ENCODE results near the gene STXBP3.

STXBP3 gene

DNA sequence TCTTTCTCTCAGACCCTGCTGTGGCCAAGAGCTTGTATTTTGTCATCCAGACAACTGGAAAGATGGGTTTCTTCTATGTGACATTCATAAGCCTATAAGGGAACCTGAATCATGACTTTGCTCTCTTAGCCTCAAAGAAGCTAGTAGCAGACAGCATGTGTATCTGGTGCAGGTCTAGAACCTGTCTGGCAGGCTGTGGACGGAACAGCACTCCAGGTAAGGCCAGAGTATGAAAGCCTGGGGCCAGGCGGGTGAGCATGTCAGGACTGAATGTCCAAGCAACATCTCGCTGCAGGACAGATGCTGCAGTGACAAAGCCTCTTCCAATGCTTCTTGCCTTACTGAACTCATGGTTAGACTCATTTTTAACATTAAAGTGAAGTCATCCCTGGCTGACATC is 77.6 kb downstream of the STXBP3 start:
- H3K4me1 Mint-ChIP-seq (ENCODE audit: low read depth in 2 of 2) = no peaks in the 10 kb centered on the region
- H3K27me3 Mint-ChIP-seq = peaks cover 0 to 27% of the 10 kb centered on the region in 2 donors
- H3K36me3 Mint-ChIP-seq (ENCODE audit: insufficient read depth) = no peaks in the 10 kb centered on the region
- H3K27ac Mint-ChIP-seq = peak overlapping the region in 1 of 2 donors; percentile 44
- DNase-seq (no peak), ATAC-seq (replicated peaks) (no peak)
- H3K9me3 Mint-ChIP-seq = no peaks in the 10 kb centered on the region
- H3K4me3 Mint-ChIP-seq = no peak overlapping the region

DNA sequence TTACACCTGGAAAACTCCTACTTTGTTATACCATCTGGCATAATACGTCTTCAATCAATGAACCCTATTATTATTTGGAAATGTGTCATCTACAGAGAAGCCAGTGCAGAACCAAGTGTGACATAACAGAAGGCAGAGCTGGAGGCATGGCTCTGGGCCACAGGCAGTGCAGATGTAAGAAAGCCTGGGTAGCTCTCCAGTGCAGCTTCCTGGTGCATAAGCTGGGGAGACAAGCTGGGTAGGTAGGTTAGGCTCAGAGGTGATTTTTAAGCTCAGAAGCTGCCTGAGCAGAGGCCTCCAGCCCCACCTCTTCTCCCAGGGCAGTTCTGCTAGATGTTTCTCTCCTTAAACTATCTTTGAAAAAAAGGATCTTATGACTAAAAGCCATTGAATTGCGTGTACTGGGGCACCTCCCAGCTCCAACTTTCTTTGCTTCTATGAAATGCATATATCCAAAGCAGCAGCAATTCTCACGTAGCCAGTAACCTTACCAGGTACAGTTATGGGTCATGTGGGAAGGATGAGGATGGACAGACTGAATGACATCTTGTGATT is 79.7 kb downstream of the STXBP3 start:
- Mint-ChIP-seq H3K4me3 (no peak overlapping the region), H3K27me3 (peaks cover 0 to 19% of the 10 kb centered on the region in 2 donors), H3K4me1 (ENCODE audit: low read depth in 2 of 2) (no peaks in the 10 kb centered on the region), H3K9me3 (no peaks in the 10 kb centered on the region), H3K27ac (no peak overlapping the region), H3K36me3 (ENCODE audit: insufficient read depth) (no peaks in the 10 kb centered on the region)
- ATAC-seq (replicated peaks) = no peak
- DNase-seq = no peak

DNA sequence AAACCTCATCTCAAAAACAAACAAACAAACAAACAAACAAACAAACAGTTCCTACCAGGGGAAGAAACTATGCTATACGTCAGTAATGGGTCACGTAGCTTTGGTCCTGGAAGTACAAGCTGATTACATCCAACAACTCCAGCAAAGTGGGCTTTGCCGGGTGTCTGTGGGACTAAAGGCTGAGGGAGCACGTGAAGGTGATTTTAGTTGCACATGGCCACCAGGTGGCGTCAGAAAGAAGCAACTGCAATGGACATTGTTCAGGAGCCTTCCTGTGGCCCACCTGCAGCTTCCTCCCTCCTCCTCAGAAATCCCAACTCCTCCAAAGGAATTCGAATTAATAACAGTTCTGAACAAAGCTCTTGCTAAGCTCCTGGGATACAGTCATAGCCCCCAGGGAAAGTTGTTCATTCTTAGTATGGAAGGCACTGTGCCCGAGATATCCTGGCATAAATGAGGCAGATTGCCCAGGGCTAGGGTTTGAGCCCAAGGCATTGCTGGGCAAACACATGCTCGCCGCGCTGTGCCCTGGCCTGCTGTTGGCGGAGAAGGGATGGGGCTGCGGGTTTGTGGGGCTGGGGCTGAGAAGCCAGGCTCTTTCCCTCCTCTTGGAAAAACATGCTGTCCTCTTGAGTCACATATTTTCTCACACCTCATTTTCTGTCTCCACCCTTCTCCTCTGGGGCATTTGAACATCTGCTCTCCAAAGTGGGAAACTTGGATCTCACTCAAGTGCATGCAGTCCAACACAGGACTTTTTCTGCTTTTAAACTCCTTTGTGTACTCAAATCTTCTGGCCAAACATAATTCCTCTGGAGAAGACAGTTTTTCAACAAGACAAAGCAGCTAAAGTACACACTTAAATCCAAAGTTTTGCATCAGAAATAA is 81.8 kb downstream of the STXBP3 start:
- Mint-ChIP-seq H3K27me3 (peaks cover 0 to under 1% of the 10 kb centered on the region in 2 donors), H3K9me3 (no peaks in the 10 kb centered on the region), H3K27ac (no peak overlapping the region), H3K4me3 (no peak overlapping the region), H3K36me3 (ENCODE audit: insufficient read depth) (no peaks in the 10 kb centered on the region), H3K4me1 (ENCODE audit: low read depth in 2 of 2) (peaks cover 0 to 2% of the 10 kb centered on the region in 2 donors)
- DNase-seq (peak; percentile 62 to 67 (median 63)), ATAC-seq (replicated peaks) (peak; percentile 70)

- no peaks in the 10 kb centered on the region for H3K9me3 Mint-ChIP-seq
- DNase-seq (no peak), ATAC-seq (replicated peaks) (no peak)
- no peak overlapping the region for H3K27ac Mint-ChIP-seq
- no peaks in the 10 kb centered on the region for H3K27me3 Mint-ChIP-seq
- no peak overlapping the region for H3K4me3 Mint-ChIP-seq
- peaks cover 0 to 2% of the 10 kb centered on the region in 2 donors for H3K4me1 Mint-ChIP-seq (ENCODE audit: low read depth in 2 of 2)
- no peaks in the 10 kb centered on the region for H3K36me3 Mint-ChIP-seq (ENCODE audit: insufficient read depth)
Measured at GRCh38 chr1:108829498-108829916, 83.0 kb downstream of the STXBP3 start.

- Mint-ChIP-seq H3K9me3 (no peaks in the 10 kb centered on the region), H3K27me3 (no peaks in the 10 kb centered on the region), H3K27ac (no peak overlapping the region), H3K4me3 (no peak overlapping the region), H3K4me1 (ENCODE audit: low read depth in 2 of 2) (peaks cover 0 to 2% of the 10 kb centered on the region in 2 donors), H3K36me3 (ENCODE audit: insufficient read depth) (no peaks in the 10 kb centered on the region)
- DNase-seq (no peak), ATAC-seq (replicated peaks) (no peak)
Measured at GRCh38 chr1:108830119-108831008, 83.9 kb downstream of the STXBP3 start.

- Mint-ChIP-seq H3K4me3 (no peak overlapping the region), H3K4me1 (ENCODE audit: low read depth in 2 of 2) (peaks cover 0 to 2% of the 10 kb centered on the region in 2 donors), H3K9me3 (no peaks in the 10 kb centered on the region), H3K27ac (peak overlapping the region in 1 of 2 donors; percentile 77), H3K27me3 (peaks cover 5 to 8% of the 10 kb centered on the region in 2 donors), H3K36me3 (ENCODE audit: insufficient read depth) (no peaks in the 10 kb centered on the region)
- ATAC-seq (replicated peaks) (no peak), DNase-seq (no peak)
Measured at GRCh38 chr1:108831225-108831624, 84.8 kb downstream of the STXBP3 start.

DNA sequence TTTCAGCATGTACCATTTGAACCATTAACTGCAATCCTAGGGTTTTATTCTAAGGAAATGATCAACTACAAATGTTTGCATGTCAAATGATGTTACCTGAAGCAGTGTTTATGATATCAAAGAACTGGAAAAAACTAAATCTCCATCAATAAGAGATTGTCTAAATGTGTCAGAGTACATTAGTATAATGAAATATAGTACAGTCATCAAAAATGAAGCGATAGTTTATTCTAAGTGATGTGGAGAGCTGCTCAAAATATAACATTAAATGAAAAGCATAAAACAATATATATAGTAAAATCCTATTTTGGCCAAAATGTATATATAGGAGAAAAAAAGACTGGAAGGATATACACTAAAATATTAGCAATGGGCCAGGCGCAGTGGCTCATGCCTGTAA is 86.5 kb downstream of the STXBP3 start:
- H3K27ac Mint-ChIP-seq = no peak overlapping the region
- no peak overlapping the region for H3K4me3 Mint-ChIP-seq
- ATAC-seq (replicated peaks) = no peak
- H3K4me1 Mint-ChIP-seq (ENCODE audit: low read depth in 2 of 2) = peaks cover 0 to 2% of the 10 kb centered on the region in 2 donors
- H3K9me3 Mint-ChIP-seq = no peaks in the 10 kb centered on the region
- DNase-seq = no peak
- no peaks in the 10 kb centered on the region for H3K36me3 Mint-ChIP-seq (ENCODE audit: insufficient read depth)
- peaks cover 5 to 17% of the 10 kb centered on the region in 2 donors for H3K27me3 Mint-ChIP-seq

DNA sequence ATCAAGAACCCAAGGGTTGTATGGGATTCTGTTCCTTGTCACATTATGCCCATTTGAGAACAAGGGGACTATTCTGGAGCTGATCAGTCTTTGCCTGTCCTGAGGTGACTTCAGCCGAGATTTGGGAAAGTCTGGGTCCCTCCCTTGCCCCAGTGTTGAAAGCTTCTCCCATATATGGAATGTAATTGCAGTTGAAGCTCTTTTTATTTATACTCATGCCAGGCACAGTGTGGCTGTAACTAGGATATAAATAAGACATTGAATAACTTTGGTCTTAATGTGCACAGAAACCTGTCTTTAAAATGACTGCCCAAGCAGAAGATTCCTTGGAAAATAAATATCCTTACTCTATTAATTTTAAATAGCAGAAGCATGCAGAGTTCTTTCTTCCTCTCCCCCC is 95.2 kb downstream of the STXBP3 start:
- H3K36me3 Mint-ChIP-seq (ENCODE audit: insufficient read depth) = no peaks in the 10 kb centered on the region
- no peaks in the 10 kb centered on the region for H3K9me3 Mint-ChIP-seq
- H3K27ac Mint-ChIP-seq = no peak overlapping the region
- DNase-seq (no peak), ATAC-seq (replicated peaks) (no peak)
- H3K4me3 Mint-ChIP-seq = no peak overlapping the region
- peaks cover 6% of the 10 kb centered on the region in 2 donors for H3K27me3 Mint-ChIP-seq
- no peaks in the 10 kb centered on the region for H3K4me1 Mint-ChIP-seq (ENCODE audit: low read depth in 2 of 2)

DNA sequence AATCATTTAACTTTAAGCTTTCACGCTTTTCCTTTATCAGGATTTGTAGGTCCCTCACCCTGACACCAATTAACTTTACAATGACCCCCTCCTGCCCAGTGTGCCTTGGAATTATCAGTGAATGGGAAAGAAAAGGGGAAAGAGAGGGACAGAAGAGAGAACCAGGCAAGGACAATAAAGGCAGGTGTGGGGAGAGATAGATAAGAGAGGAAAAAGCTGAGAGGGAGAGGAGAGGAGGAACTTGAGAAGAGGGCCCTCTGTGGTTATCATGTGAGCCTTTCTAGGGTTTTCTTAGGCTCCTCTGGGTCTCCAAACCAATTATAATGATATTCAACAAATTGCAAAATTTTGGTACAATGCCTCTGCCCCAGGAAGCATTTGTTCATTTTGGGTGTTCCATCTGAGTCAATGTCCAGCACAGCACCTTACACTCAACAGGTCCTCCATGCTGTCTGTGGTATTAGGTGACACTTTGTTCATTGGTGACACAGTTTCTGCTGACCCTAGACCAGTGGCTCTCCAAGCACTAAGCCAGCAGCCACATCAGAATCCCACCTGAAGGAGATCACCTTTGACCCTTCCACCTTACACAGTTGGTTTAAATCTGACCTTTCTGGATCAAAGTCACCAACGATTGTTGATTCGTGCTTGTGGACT is 96.2 kb downstream of the STXBP3 start:
- Mint-ChIP-seq H3K9me3 (no peaks in the 10 kb centered on the region), H3K4me3 (no peak overlapping the region), H3K27ac (no peak overlapping the region), H3K27me3 (peaks cover 7 to 9% of the 10 kb centered on the region in 2 donors), H3K4me1 (ENCODE audit: low read depth in 2 of 2) (no peaks in the 10 kb centered on the region), H3K36me3 (ENCODE audit: insufficient read depth) (no peaks in the 10 kb centered on the region)
- DNase-seq (no peak), ATAC-seq (replicated peaks) (no peak)

DNA sequence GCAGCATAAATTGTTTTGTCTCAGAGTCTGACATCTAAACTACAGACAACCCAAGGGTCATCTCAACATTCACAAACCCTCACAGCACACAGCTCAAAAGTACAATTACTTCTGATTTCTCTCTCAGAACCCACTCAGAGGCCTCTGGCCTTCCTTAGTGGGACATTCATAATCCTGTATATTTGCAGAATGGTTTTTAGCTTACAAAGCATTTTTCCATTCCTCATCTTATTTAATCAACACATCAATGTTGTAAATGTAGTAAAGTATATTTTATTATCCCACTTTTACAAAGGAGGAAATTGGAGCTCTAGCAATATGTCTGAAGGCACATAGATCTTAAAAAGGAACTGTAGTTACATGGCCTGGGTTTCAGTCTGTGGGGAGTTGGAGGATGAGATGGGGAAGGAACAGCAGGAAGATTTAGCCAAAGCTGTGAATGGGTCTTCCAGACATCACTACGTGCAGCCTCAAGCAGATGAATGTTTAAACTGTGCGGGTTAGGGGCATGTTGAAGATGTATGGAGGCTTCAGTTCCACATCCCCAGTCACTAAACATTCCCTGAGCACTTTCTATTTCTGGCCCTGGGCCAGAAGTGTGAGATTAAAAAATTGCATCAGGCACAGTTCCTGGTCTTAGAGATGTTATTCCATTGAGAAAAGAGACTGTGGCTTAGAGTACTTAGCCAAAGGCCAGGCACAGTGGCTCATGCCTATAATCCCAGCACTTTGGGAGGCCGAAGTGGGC is 97.1 kb downstream of the STXBP3 start:
- Mint-ChIP-seq H3K27me3 (peaks cover 9% of the 10 kb centered on the region in 2 donors), H3K27ac (no peak overlapping the region), H3K4me3 (no peak overlapping the region), H3K36me3 (ENCODE audit: insufficient read depth) (no peaks in the 10 kb centered on the region), H3K4me1 (ENCODE audit: low read depth in 2 of 2) (no peaks in the 10 kb centered on the region), H3K9me3 (no peaks in the 10 kb centered on the region)
- DNase-seq (no peak), ATAC-seq (replicated peaks) (no peak)

DNA sequence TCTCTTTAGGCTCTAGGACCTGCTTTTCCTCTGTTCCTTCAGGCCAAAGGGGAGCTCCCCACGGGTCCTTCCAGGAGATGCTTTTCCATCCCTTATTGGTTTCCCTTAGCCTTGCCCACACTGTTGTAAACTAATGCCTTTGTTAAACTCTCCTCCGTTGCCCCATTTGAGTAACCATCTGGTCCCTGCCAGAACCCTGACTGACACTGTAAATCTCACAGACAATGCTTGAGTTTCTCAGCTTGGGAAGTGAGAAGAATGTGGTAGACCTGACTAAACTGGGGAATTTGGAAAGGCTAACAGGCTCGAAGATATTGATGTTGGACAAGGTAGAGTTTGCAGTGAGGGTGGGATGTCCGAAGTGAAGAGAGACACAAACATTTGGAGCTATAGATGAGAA is 99.0 kb downstream of the STXBP3 start:
- H3K27ac Mint-ChIP-seq = no peak overlapping the region
- peaks cover 9 to 13% of the 10 kb centered on the region in 2 donors for H3K27me3 Mint-ChIP-seq
- H3K36me3 Mint-ChIP-seq (ENCODE audit: insufficient read depth) = no peaks in the 10 kb centered on the region
- no peaks in the 10 kb centered on the region for H3K9me3 Mint-ChIP-seq
- no peak for DNase-seq
- H3K4me1 Mint-ChIP-seq (ENCODE audit: low read depth in 2 of 2) = no peaks in the 10 kb centered on the region
- no peak for ATAC-seq (replicated peaks)
- no peak overlapping the region for H3K4me3 Mint-ChIP-seq

- no peak overlapping the region for H3K27ac Mint-ChIP-seq
Measured at GRCh38 chr1:108845991-108846390, 99.5 kb downstream of the STXBP3 start.

More at GRCh38 chr1:108845991-108846390, 99.5 kb downstream of the STXBP3 start:
- Mint-ChIP-seq H3K4me3 (no peak overlapping the region), H3K9me3 (no peaks in the 10 kb centered on the region), H3K36me3 (ENCODE audit: insufficient read depth) (no peaks in the 10 kb centered on the region), H3K27me3 (peaks cover 13 to 14% of the 10 kb centered on the region in 2 donors), H3K4me1 (ENCODE audit: low read depth in 2 of 2) (no peaks in the 10 kb centered on the region)
- ATAC-seq (replicated peaks) (no peak), DNase-seq (no peak)
